ACHN (cell line): ENCODE results near the gene ASIC1.

Experiments
- DNase-seq: peaks from one replicate; pipeline ENCODE4 v3.0.0-alpha.2; 2015
- in situ Hi-C: cut with HindIII; loops from 2 replicates; pipeline ENCODE4 v1.10.0; 2017; ENCODE audit warnings: low sequenced_read_pairs, low pct_ligation_motif_present, low pct_unique_long_range_greater_than_20kb

The ASIC1 gene

DNA sequence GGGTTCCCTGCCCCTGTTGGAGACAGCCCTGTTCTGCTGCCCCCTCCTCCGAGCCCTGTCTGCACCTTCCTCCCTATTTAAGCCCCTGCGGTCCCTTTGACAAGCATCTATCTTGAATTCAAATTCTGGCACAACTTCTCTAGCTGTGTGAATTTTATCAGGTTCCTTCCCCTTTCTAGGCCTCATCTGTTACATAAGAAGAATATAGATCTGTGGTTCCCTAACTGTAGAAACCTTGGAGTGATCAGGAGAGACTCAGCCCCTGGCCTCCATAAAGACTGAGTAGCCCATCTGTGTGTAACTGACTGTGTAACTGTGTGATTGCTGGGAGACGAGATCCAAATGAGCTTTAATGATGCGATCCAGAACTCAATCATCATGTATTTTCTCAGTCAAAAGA, 19.1 kb upstream of the ASIC1 start:
- in situ Hi-C loops, result no loop called here
- no peak for DNase-seq

DNA sequence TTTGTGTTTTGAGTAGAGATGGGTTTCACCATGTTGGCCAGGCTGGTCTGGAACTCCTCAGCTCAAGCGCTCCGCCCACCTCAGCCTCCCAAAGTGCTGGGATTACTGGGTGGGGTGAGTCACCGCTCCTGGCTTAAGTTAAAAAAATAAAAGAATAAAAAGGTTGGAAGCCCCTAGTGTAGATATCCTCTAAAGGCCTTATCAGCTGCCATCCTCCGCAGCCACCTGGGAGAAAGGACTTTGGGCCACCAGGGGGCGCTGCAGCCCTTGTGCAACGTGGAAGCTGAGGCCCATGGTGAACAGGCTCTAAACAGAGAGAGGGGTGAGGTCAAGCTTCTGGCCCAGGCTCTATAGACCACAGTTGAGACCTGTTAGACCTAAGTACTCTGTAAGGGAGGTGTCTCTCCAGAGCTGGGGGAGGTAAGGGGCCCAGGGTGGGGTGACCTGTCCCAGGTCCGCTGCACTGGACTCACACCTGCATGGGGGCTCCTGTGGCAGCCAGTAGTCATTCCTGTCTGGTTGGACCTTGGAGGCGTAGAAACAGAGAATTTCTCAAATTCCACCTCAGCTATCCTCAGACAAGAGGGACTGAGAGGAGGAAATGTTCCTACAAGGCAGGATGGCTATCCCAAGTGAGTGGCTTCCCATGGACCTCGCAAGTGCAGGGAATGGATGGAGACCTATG, 18.1 kb upstream of the ASIC1 start:
- DNase-seq, result peak; percentile 82
- in situ Hi-C loops, result no loop called here

DNA sequence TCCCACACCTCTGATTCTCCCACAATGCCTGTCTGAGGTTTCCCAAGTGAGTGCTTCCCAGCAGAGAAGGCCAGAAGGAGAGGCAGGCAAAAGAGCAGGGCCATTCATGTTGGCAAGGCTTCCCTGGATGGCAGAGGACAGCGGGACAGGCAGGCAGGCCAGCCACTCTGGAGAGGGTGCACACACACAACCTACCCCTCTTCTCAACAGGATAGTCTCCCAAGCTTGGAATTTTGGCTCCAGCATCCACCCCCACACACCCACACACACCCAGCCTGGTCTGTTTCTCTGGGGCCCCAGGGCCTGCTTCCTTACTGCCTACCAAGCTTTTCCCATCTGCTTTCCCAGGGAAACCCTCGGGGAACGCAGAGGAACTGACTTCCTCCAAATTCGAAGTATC, 16.7 kb upstream of the ASIC1 start:
- in situ Hi-C loops, result no loop called here
- DNase-seq, result no peak

DNA sequence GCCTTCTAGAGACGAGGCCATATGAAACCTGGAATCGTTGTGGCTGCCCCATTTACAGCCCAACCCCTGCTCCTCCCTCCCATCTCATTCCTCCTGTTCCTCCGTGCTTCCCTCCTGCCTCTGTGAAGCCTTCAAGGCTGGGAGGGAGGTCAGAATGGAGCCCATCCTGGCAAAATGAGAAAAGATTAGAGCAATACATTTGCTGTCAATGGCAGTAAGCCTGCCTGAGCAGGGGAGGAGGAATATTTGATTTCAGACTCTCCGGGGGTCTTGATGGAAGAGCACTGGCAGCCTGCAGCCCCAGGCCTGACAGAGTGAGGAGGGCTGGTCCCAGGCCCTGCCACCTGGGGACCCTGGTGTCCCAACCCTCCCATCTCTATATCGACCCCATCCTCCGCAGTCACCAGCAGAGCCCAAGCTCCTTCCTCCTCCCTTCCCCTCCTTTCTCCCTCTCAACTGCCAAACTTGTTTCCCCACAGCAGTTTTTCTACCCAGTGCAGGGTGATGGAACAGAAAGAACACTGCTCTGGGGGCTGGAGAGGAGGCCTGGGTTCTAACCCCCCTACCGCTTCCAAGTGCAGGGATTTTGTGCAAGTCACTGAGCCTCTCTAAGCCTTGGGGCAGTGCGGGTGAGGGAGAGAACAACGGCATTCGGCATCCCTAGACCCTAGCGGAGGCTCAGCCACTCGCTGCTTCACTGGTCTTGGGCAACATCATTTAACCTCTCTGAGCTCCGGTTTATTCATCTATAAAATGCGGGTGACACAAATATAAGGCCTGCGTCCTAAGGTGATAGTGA, 16.1 kb upstream of the ASIC1 start:
- DNase-seq, result no peak
- in situ Hi-C loops, result no loop called here

DNA sequence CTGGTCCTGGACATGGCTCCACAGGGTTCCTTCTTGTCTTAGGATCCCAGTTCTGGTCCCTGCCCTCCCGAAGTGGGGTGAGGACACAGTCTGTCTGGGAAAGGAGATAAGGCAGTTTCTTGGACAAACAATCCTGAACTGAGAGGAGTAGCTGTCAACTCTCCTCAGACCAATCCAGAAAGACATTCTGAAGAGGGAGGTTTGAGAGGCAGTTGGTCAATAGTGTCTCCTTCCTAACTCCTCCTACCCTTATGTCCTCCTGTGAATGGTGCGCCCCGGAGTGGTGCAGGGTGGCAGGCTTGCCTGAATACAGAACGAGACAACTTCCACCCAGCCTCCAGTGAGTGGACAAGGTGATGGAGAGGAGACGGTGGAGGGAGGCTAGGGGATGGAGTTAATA, 15.4 kb upstream of the ASIC1 start:
- in situ Hi-C loops, result no loop called here
- no peak for DNase-seq

DNA sequence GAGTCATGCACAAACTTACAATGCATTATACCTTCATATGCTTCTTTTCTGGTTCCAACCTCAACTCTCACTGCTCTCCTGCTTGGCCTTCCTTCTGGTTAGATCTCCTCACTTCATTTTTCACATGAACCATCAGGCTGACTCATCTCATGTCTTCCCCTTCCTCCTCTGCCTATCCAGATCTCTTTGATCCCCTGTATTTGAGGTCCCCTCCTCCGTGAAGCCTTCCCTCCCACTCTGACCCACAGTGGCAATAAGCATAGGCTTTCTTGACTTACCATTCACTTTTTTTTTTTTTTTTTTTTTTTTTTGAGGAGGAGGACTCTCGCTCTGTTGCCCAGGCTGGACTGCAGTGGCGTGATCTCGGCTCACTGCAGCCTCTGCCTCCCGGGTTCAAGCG, 14.7 kb upstream of the ASIC1 start:
- in situ Hi-C loops, result no loop called here
- no peak for DNase-seq

DNA sequence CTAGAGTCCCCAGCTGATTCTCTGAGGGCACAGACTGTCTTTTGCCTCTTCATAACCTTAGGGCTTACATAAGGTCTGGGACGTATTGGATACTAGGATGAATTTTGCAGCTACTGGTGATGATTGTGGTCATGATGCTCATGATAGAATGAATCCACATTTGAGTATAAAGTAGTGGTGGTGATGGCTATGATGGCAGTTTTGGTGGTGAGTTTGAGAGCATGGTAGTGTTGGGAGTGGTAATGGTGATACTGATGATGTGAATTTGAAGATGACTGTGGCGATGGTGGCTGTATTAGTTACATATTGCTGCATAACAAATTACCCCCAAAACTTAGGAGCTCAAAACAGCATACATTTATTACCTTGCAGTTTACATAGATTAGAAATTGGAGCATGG, 14.1 kb upstream of the ASIC1 start:
- no peak for DNase-seq
- in situ Hi-C loops, result no loop called here

DNA sequence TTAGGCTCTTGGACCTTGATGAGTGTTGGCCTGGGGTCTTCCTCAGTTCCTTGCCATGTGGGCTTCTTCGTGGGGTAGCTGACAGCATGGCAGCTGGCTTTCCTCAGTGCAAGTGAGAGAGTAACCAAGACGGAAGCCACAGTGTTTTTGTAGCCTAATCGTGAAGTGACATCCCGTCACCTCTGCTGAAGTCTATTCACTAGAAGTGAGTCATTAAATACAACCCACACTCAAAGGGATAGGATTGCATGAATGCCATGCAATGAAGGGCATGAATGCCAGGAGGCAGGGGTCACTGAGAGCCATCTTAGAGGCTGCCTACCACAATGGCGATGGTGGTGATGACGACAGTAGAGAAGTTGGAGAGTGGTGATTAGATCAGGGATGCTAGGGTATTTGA, 13.5 kb upstream of the ASIC1 start:
- in situ Hi-C loops, result no loop called here
- DNase-seq, result no peak

DNA sequence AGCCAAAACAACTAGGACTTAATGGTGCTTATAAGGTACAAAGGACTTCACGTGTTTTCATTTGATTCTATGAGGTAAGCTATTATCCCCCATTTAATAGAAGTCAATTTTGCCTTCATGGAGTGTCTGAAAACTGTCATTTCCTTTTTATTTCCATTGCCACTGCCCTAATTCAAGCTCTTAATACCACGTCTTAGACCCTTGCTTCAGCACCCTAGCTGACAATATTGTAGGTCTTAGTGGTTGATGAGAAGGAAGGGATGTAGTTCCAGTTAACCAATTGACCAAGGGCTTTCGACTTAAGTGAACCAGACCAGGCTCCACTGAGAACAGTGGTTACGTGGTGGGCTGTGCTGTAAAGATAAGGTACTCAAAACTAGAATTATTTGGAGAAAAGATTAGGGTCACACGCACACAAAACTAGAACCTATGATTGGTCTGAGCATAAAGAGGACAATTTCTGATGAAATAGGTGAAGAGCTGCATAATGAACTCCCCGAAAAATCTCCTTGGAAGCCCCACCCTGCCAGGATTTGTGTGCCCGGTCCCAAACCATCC, 9.6 kb upstream of the ASIC1 start:
- in situ Hi-C loops, result no loop called here
- DNase-seq, result no peak

DNA sequence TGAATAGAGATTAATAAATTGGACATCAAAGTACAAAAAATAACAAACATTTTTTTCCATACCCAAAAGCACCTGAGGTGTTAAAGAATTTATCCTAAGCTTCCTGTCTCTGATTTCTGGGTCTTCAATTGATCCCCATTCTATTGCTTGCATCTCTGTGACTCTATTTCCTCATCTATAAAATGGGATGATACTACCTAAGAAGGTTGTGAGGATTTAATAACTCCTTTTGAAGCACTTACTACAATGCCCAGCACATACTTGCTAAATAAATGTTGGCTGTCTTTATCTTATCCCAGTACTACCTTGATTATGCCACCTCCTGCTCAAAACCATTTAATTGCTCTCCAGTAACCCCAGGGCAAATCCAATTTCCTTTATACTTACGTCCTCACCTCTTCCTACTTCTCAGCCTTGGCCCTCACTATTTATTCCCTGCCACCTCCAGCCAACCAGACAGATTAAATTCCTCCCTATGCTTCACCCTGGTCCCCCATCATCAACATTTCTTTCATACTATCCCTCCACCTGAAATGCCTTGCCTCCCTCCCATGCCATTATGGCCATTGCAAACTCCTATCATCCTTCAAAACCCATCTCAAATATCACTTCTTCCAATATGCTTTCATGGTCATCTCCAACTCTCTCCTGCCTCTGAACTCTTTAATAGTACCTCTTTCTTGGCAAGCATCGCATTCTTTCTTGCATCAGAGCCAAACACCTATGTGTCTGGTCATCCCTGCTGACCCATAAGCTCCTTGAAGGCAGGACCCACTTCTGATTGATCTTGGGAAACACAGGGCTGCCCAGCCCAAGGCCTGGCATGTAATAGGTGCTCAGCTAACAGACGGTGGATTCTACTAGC, 7.9 kb upstream of the ASIC1 start:
- in situ Hi-C loops, result loop anchor here (25.0 kb wide), 2 partner anchors 87 to 187 kb away; partner anchors contain the start of genes AQP2, AQP5 and AQP6

DNA sequence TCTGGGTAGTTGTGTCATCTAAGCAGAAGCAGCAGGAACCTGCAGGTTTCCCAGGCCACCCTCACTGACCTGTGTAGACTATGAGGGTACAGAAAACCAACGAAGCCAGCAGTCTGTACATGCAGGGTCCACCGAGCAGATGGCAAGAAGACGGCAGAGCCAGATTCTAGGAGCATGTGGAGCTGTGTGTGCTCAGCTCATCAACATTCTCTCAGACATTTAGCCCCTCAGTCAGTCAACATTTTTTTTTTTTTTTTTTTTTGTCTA, 7.3 kb upstream of the ASIC1 start:
- in situ Hi-C loops, result loop anchor here (25.0 kb wide), 2 partner anchors 88 to 188 kb away; partner anchors contain the start of genes AQP2, AQP5 and AQP6
- DNase-seq, result no peak

More for the DNA sequence above, 7.9 kb upstream of the ASIC1 start:
- DNase-seq, result no peak

DNA sequence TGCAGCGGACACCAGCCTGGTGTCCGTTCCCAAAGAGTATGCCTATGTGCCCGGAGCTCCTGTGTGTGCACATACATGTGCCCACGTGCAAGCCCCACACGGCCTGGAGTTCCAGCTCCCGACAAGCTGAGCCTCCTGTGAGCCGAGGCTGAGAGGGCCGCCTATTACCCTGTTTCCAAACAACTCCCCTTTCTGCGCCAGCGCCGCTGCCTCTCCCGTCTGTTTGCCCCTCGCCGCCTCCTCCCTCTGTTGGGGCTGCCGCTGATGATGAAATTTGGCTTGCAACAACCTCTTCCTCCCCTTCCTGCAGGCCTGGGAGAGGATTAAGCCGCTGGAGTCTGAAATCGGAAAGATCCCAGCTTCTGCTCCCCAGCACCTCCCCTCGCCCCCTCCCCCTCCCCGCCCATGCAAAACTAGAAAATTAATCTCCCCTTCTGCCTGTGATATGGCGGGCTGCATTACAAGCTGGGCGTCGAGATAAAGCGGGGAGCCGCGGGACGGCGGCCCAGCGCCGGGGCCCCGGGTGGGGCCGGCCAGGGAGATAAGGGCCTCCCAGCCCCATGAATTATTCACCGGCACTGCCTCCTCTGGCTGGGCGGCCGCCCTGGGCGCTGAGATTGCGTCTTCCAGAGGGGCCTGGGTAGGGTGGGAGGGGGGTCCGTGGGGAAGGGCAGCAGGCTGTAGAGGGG, 6.8 kb upstream of the ASIC1 start:
- in situ Hi-C loops, result loop anchor here (25.0 kb wide), 2 partner anchors 88 to 188 kb away; partner anchors contain the start of genes AQP2, AQP5 and AQP6
- no peak for DNase-seq

DNA sequence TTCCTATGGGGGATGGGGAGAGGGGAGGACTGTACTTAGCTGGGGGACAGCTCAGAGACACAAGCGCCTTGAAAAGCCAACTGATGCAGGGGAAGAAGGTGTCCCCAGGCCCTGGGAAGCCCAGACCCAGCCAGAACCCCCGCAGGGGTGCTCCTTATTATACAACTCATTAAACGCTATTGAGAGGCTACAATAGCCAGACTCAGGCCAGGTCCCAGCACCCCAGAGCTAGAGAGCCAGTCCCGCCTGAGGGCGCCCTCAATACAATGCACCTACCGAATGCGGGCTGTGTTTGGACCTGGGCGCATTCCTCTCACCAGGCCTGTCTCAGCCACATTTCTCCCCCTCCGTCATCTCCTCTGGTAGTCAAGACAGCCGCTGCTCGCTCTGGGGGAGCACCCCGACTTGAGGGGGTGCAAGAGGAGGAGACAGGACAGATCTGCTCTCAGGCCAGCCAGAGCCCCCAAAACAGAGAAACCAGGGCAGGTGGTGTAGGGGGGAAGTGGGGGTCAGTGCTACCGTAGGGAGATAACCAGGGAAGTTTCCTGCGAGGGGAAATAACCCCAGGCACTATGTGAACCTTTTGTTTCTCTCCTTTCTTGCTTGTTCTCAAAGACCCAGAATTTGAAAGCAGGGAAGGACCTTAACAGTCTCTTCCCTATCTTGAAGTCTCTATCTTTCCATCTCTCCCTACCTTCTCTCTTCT, 6.1 kb upstream of the ASIC1 start:
- in situ Hi-C loops, result loop anchor here (25.0 kb wide), 2 partner anchors 89 to 189 kb away; partner anchors contain the start of genes AQP2, AQP5 and AQP6
- DNase-seq, result no peak

DNA sequence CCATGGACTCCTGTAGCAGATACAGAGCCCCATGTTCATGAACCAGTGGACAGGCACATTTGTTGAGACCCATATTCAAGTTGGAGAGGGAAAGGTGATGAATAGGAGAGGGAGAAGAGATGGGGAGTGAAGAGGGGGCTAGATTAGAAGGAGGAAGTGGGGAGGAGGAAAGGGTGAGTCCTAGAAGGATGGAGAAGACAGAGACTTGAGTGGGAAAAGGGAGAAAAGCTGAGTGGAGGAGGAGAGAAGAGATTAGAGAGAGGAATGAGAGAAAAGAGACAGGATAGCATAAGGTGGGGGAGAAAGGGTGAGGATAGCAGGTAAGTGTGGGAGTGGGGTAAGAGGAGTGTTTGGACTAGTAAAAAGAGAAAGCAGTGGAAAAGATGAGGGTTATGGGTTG, 4.9 kb upstream of the ASIC1 start:
- DNase-seq, result no peak
- in situ Hi-C loops, result loop anchor here (25.0 kb wide), 2 partner anchors 90 to 190 kb away; partner anchors contain the start of genes AQP2, AQP5 and AQP6

DNA sequence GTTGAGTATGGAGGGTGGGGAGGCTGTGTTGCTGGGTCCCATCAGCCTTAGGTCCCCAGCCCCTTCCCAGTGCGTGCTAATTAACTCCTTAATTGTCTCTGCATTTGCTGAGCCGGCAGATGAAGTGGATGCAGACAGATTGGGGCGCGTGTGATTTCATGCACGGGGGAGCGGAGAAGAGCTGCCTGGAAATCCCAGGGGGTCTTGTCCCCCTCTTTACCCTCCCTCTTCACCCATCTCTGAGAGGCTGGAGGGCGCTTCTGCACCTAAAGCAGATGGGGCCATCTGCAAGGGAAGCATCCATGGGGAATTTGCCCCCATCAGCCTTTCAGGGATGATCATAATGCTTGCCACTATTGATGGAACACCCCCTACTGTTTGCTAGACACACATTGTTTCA, 4.4 kb upstream of the ASIC1 start:
- in situ Hi-C loops, result loop anchor here (25.0 kb wide), 2 partner anchors 91 to 191 kb away; partner anchors contain the start of genes AQP2, AQP5 and AQP6
- DNase-seq, result no peak

DNA sequence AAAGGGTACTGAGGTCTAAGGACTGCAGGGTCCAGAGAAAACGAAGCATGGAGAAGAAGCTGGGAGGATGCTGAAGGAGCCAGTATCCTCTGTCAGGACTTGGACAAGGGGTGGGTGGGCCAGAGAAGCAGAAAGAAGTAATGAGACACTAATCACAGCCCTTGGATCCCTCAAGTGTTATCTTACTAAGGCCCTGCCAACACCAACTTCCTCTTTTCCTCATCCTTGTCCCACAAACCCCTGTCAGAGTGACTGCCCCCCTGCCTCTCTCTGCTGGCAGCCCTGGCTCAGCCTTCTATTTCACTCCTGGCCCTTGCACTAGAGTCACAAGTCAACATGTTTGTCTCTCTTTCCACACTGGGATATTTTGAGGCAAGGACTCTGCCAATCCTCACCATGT, 3.8 kb upstream of the ASIC1 start:
- no peak for DNase-seq
- in situ Hi-C loops, result loop anchor here (25.0 kb wide), 2 partner anchors 91 to 191 kb away; partner anchors contain the start of genes AQP2, AQP5 and AQP6

DNA sequence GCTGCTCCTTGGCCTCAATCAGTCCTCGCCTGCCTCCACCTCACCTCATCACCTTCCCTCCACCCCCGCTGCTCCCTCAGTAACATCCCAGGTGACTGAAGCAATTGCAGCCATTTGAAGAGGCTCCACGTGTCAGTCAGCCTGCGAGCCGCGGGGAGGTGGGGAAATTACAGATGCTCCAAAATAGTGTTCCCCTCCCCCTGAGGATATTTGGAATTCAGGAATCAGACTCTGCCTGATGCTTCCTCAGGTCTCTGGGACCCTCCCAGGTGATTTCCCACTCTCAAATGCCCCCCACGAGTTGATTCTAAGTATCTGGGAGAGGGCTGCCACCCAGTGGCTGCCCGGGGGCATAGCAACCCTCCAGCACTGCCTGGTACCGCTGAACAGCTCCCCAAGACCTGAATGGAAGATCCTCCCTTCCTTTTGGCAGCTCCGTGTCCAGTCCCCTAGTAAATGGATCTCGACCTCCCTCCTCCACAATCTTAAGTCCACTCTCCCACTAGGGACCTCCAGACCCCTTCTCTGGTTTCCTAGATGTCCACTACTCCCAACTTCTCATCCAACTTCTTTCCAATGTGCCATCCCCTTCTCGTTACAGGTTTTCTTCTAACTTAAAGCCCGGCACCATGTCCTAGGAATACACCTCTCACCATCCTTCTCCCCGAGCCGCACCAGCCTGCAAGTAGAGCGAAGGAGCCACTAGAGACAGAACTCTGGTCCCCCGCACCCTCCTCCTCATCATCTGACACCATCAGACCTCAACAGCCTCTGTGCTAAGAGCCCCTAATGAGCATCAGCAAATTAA, 1.4 kb upstream of the ASIC1 start:
- DNase-seq, result peak; percentile 70
- in situ Hi-C loops, result loop anchor here (25.0 kb wide), 2 partner anchors 94 to 194 kb away; partner anchors contain the start of genes AQP2, AQP5 and AQP6
